Type B pancreatic cell (in vitro differentiated cells): Measurements from ENCODE around the gene SULT4A1. TPM values are rescaled to one million over a fixed set of nuclear protein-coding genes. Genes with fewer than 3 reads are reported as not detected.

ENCODE experiments used
- DNase-seq: peaks from one replicate; pipeline ENCODE4 v3.0.0; 2021; ENCODE audit warnings: mixed read lengths; ENCODE audit not compliant: unreplicated experiment; ENCODE audit errors: extremely low spot score
- H3K27ac Mint-ChIP-seq: 2 replicates; pipeline ENCODE4 v1.8.0; 2021; ENCODE audit warnings: mild to moderate bottlenecking, mixed read lengths
- H3K27me3 Mint-ChIP-seq: 2 replicates; pipeline ENCODE4 v1.8.0; 2021; ENCODE audit warnings: mixed read lengths
- H3K36me3 Mint-ChIP-seq: 2 replicates; pipeline ENCODE4 v1.8.0; 2021; ENCODE audit warnings: mixed read lengths
- H3K4me1 Mint-ChIP-seq: one replicate; pipeline ENCODE4 v1.8.0; 2021; ENCODE audit warnings: mixed read lengths; ENCODE audit not compliant: unreplicated experiment
- H3K4me3 Mint-ChIP-seq: 2 replicates; pipeline ENCODE4 v1.8.0; 2021; ENCODE audit warnings: mild to moderate bottlenecking, mixed read lengths
- H3K9me3 Mint-ChIP-seq: 2 replicates; pipeline ENCODE4 v1.8.0; 2021; ENCODE audit warnings: mixed read lengths
- CTCF ChIP-seq: fragments of 200-600 bp; sonication (generic); conservative IDR thresholded peaks from 2 replicates; pipeline ENCODE4 v1.5.0; 2021; ENCODE audit warnings: antibody characterized with exemption, mild to moderate bottlenecking
- total RNA-seq: library from RNA; stranded (reverse); gene quantifications from 2 replicates; pipeline ENCODE4 v1.2.1, GENCODE V29; 2021; ENCODE audit warnings: low replicate concordance

The SULT4A1 gene
- total RNA-seq, 1 donor from 2014 or later: 10.8 TPM

DNA sequence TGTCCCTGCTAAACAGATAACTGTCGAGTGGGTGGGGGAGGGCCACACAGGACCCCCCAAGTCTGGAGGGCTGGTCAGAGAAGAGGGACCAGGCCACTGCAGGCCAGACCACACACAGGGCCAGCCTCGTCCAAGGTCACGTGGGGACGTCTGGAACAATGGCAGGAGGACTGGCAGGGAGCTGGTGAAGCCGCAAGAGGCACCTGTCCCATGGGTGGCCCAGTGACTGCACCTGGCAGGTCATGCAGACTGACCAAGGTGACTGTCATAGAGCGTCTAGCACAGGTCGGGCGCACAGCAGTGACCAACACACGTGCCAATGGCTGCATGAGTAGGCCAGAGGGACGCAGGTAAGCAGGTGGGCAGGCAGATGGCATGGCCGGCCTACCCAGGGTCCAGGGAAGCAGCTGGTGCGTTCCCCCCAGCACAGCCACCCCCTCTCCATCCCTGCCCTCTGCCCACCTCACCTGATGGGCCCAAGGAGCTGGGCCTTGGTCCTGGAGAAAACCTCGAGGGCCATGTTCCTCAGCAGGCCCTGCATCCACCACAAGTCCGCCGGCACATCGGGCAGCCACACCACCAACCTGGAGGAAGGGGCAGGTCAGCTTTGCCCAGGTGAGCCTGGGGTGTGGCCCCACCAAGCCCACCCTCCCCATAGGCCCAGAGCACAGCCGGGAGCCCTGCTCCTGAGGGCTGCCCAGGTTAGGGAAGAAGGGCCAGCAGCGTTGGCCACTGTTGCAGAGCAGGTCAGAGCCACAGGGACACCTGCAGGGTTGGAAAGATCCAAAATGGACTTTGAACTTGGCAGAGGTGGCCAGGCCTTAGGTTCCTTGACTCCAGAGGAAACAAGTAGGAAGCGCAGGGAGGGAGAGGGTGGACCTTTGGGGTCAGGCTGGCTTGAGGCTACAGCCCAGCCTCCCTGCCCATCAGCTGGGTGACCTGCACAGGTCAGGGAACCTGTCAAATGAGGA is 19.1 kb upstream of the SULT4A1 start:
- Mint-ChIP-seq H3K36me3 (no peaks in the 10 kb centered on the region), H3K4me1 (peaks cover 4% of the 10 kb centered on the region), H3K27me3 (peaks cover 30% of the 10 kb centered on the region), H3K9me3 (no peaks in the 10 kb centered on the region), H3K4me3 (no peak overlapping the region), H3K27ac (no peak overlapping the region)
- no peak for DNase-seq
- no peak for TF ChIP-seq CTCF

GRCh38 chr22:43880541-43880991 is 18.3 kb upstream of the SULT4A1 start:
- no peaks in the 10 kb centered on the region for H3K36me3 Mint-ChIP-seq
- peaks cover 35% of the 10 kb centered on the region for H3K27me3 Mint-ChIP-seq
- H3K4me1 Mint-ChIP-seq: peaks cover 4% of the 10 kb centered on the region
- DNase-seq: no peak
- H3K9me3 Mint-ChIP-seq: no peaks in the 10 kb centered on the region
- TF ChIP-seq CTCF: no peak
- no peak overlapping the region for H3K27ac Mint-ChIP-seq
- H3K4me3 Mint-ChIP-seq: no peak overlapping the region

DNA sequence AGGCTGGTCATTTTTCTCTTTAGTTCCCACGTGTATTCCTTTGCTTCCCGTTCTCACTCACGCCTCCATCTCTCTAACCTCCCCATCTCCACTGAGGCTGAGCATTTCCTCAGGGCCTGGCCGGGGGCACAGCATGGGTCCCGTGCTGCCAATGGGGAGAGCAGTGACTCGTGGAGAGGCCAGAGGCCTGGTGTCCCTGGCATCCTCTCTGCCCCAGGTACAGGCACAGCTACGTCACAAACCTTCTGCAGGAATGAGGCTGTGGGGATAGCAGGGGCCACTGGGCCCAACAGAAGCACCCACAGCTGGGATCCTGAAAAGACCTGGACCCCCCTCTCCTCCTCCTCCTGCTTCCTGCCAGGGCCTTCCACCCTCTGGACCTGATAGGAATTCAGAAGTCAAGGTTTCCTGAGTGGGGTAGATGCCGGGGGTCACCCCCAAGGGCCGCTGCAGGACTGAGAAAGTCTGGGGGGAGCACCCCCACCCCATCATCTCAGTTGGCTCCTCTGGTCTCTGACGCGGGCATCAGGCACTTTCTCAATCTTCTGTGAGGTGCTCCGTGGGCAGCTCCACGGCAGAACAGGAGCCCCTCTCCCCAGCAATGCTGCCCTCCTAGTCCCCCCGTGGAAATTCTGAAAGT is 17.7 kb upstream of the SULT4A1 start:
- H3K36me3 Mint-ChIP-seq: no peaks in the 10 kb centered on the region
- no peak for DNase-seq
- TF ChIP-seq CTCF: no peak
- H3K27me3 Mint-ChIP-seq: peaks cover 39% of the 10 kb centered on the region
- H3K4me1 Mint-ChIP-seq: peaks cover 4% of the 10 kb centered on the region
- no peak overlapping the region for H3K4me3 Mint-ChIP-seq
- no peaks in the 10 kb centered on the region for H3K9me3 Mint-ChIP-seq
- no peak overlapping the region for H3K27ac Mint-ChIP-seq

DNA sequence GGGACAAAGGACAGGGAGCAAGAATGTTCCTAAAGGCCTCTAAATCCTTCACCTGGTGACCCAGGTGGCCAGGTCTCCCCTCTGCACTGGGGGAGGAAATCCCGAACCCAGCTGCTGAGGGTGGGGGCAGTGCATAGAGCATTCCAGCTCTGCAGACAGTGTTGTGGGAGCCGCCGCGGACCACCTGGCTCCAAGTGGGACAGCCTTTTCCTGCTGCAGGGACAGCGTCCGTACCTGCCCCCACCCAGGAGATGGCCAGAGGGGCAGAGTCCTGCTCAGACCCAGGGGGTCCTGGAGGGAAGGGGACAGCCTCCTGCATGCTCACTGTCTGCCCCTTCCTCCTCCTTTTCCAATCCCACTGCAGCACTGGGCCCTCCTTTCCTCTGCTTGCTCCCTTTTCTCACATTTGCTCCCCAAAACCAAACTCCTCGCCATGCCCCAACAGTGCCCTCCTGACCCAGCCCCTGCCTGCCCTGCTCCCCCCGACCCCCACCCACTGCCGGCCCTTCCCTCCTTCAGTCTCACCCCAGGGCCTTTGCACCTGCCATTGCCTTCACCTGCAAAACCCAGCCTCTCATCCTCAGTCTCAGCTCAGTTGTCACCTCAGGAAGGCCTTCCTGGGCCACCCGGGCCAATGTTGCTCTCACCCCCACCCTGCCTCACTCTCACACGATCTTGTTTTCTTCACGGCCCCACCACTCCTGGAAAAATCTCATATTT is 16.7 kb upstream of the SULT4A1 start:
- H3K4me3 Mint-ChIP-seq: no peak overlapping the region
- peaks cover 4% of the 10 kb centered on the region for H3K4me1 Mint-ChIP-seq
- H3K36me3 Mint-ChIP-seq: no peaks in the 10 kb centered on the region
- H3K27me3 Mint-ChIP-seq: peaks cover 42% of the 10 kb centered on the region
- H3K9me3 Mint-ChIP-seq: no peaks in the 10 kb centered on the region
- DNase-seq: no peak
- no peak overlapping the region for H3K27ac Mint-ChIP-seq
- TF ChIP-seq CTCF: no peak

GRCh38 chr22:43878079-43878795 is 15.9 kb upstream of the SULT4A1 start:
- no peak for DNase-seq
- no peak for TF ChIP-seq CTCF

More at GRCh38 chr22:43878079-43878795, 15.9 kb upstream of the SULT4A1 start:
- peaks cover 49% of the 10 kb centered on the region for H3K27me3 Mint-ChIP-seq
- peaks cover 4% of the 10 kb centered on the region for H3K4me1 Mint-ChIP-seq
- no peak overlapping the region for H3K27ac Mint-ChIP-seq
- H3K36me3 Mint-ChIP-seq: no peaks in the 10 kb centered on the region
- H3K4me3 Mint-ChIP-seq: no peak overlapping the region
- no peaks in the 10 kb centered on the region for H3K9me3 Mint-ChIP-seq
